GM12878 (cell line): ENCODE results near the gene DCN. TPM values are rescaled to one million over a fixed set of nuclear protein-coding genes. Genes with fewer than 3 reads are reported as not detected.

Experiments
- ATAC-seq: fragments of 200-7000 bp; cut with Tn5 transposase; 3 replicates; pipeline ENCODE4 v1.9.1; 2020; ENCODE audit warnings: mild to moderate bottlenecking, moderate library complexity
- BruUV-seq: library from RNA; stranded (reverse); fragments of 400-500 nt; replicated peaks from 2 replicates; lab custom pipeline; 2021; lab: Mats Ljungman, UMichigan
- CTCF ChIA-PET: fragments of 300-600 bp; sonication (Branson Sonifier 250); formaldehyde crosslinking; extraction: SDS; loops from one replicate; lab custom pipeline; 2021; ENCODE audit warnings: inconsistent platforms; lab: Yijun Ruan, JAX
- POLR2A ChIA-PET: fragments of 350-600 bp; formaldehyde crosslinking; extraction: SDS; loops from one replicate; lab custom pipeline; 2021; ENCODE audit warnings: inconsistent platforms; lab: Charles Lee
- RAD21 ChIA-PET: fragments of 300-600 bp; sonication (Branson Sonifier 250); formaldehyde crosslinking; loops from one replicate; lab custom pipeline; 2023; ENCODE audit warnings: antibody characterized with exemption; ENCODE audit not compliant: unreplicated experiment; lab: Charles Lee
- SMC1A ChIA-PET: fragments of 300-600 bp; sonication (Branson Sonifier 250); formaldehyde crosslinking; loops from one replicate; lab custom pipeline; 2023; ENCODE audit not compliant: unreplicated experiment, uncharacterized antibody; lab: Charles Lee
- DNase-seq: peaks from one replicate; pipeline ENCODE4 v3.0.0-alpha.2; 2011; ENCODE audit warnings: low read depth, low spot score
- FAIRE-seq: peaks from 3 replicates; lab custom pipeline; 2011; peaks lifted over from hg19 to GRCh38; lab: Jason Lieb, UNC
- H2AFZ ChIP-seq: 2 replicates; pipeline ENCODE4 v1.6.0; 2011; ENCODE audit warnings: low read depth, low read length, control low read depth; ENCODE audit not compliant: control insufficient read depth
- H3K27ac ChIP-seq: 2 replicates; pipeline ENCODE4 v1.5.1; 2011; ENCODE audit warnings: control low read depth; ENCODE audit not compliant: control insufficient read depth, insufficient read depth
- H3K27me3 ChIP-seq, 2 experiments: replicated peaks in 1 of 2; 2 replicates each; pipeline versions ENCODE4 v1.6.0 to v1.6.1; 2011; ENCODE audit warnings: low read length in 1 of 2; ENCODE audit not compliant: control insufficient read depth in 2 of 2, insufficient read depth in 2 of 2
- H3K36me3 ChIP-seq, 2 experiments: 2 replicates each; pipeline ENCODE4 v1.5.1; 2011; ENCODE audit warnings: low read length in 1 of 2; ENCODE audit not compliant: control insufficient read depth in 2 of 2, insufficient read depth in 2 of 2
- H3K4me1 ChIP-seq: 2 replicates; pipeline ENCODE4 v1.6.1; 2011; ENCODE audit warnings: mild to moderate bottlenecking, low read length, moderate library complexity, mixed read lengths; ENCODE audit not compliant: control insufficient read depth, insufficient read depth
- H3K4me2 ChIP-seq: 2 replicates; pipeline ENCODE4 v1.6.0; 2011; ENCODE audit warnings: control low read depth; ENCODE audit not compliant: control insufficient read depth, insufficient read depth
- H3K4me3 ChIP-seq: fragments of 200-600 bp; sonication (generic); 2 replicates; pipeline ENCODE4 v1.5.1; 2016
- H3K79me2 ChIP-seq: 2 replicates; pipeline ENCODE4 v1.6.0; 2011; ENCODE audit warnings: low read length; ENCODE audit not compliant: control insufficient read depth, insufficient read depth
- H3K9ac ChIP-seq: 2 replicates; pipeline ENCODE4 v1.8.0; 2011; ENCODE audit warnings: low read length, control low read depth, mixed read lengths; ENCODE audit not compliant: control insufficient read depth, insufficient read depth
- H3K9me3 ChIP-seq: replicated peaks from 3 replicates; pipeline ENCODE4 v1.5.1; 2011; ENCODE audit warnings: mild to moderate bottlenecking, low read length; ENCODE audit not compliant: control insufficient read depth, insufficient read depth
- H4K20me1 ChIP-seq: 2 replicates; pipeline ENCODE4 v1.6.0; 2011; ENCODE audit not compliant: control insufficient read depth, insufficient read depth
- ATF2 ChIP-seq: IDR thresholded peaks from 2 replicates; pipeline ENCODE4 v1.6.1; 2012; ENCODE audit warnings: low read length, inconsistent platforms
- CBFB ChIP-seq: IDR thresholded peaks from 2 replicates; pipeline ENCODE4 v1.6.1; 2016; ENCODE audit warnings: antibody characterized with exemption, low read depth
- CHD2 ChIP-seq: IDR thresholded peaks from 2 replicates; pipeline ENCODE4 v1.6.1; 2011; ENCODE audit warnings: low read depth, low read length, improper control_type of control experiment, borderline replicate concordance
- EZH2 ChIP-seq: IDR thresholded peaks from 2 replicates; pipeline ENCODE4 v1.6.1; 2012; ENCODE audit warnings: low read depth, mild to moderate bottlenecking, control low read depth, inconsistent platforms, low read length, borderline replicate concordance; ENCODE audit not compliant: control insufficient read depth
- KDM1A ChIP-seq: fragments of 200-600 bp; sonication (generic); IDR thresholded peaks from 2 replicates; pipeline ENCODE4 v1.6.1; 2016; ENCODE audit warnings: borderline replicate concordance
- NKRF ChIP-seq: fragments of 450-650 bp; conservative IDR thresholded peaks from 2 replicates; pipeline ENCODE4 v1.6.1; 2017; ENCODE audit warnings: mild to moderate bottlenecking, moderate library complexity
- NR2C1 ChIP-seq: fragments of 450-650 bp; IDR thresholded peaks from 2 replicates; pipeline ENCODE4 v1.6.1; 2017; ENCODE audit warnings: antibody characterized with exemption, mild to moderate bottlenecking, moderate library complexity
- SIN3A ChIP-seq: IDR thresholded peaks from 2 replicates; pipeline ENCODE4 v1.6.1; 2012; ENCODE audit warnings: low read depth, low read length, improper control_type of control experiment
- SMAD1 ChIP-seq: fragments of 450-650 bp; IDR thresholded peaks from 2 replicates; pipeline ENCODE4 v1.6.1; 2018; ENCODE audit warnings: mild to moderate bottlenecking, low read depth; ENCODE audit not compliant: partially characterized antibody
- WGBS: methylation state at CpG from one replicate; pipeline ENCODE4 v1.1.6; 2016; ENCODE audit warnings: low lambda C conversion rate; ENCODE audit not compliant: insufficient replicate concordance, insufficient coverage; ENCODE audit errors: missing lambda C conversion rate; 5-methylcytosine and 5-hydroxymethylcytosine counted together
- in situ Hi-C: fragments of 300-500 bp; cut with MboI; formaldehyde crosslinking; loops from 9 replicates; pipeline ENCODE4 v1.14.3; 2018; ENCODE audit warnings: mixed read lengths
- intact Hi-C: fragments of 100-400 bp; cut with micrococcal nuclease; formaldehyde crosslinking; loops from one replicate; pipeline ENCODE4 v1.14.2; 2022; ENCODE audit not compliant: unreplicated experiment
- polyA plus RNA-seq, 11 experiments: library from polyadenylated mRNA; depleted of rRNA in 4 of 11; unstranded in 6 of 11; stranded (reverse) in 5 of 11; fragments of >200 nt; fragmentation: Nextera tagmentation in 4 of 11; fragmentation: Illumina TruSeq in 1 of 11; extraction: Ambion mirVana in 4 of 11; extraction: Trizol in 1 of 11; gene quantifications; 1 replicate in 1 of 11; 2 replicates in 10 of 11; pipeline versions ENCODE4 v1.2.1 to v1.2.3, GENCODE V29; 2011 to 2016; ENCODE audit warnings: inconsistent platforms in 2 of 11, missing spikeins in 2 of 11, low read depth in 1 of 11
- total RNA-seq, 4 experiments: library from RNA; depleted of rRNA in 3 of 4; stranded (reverse); fragments of >200 nt in 3 of 4; fragmentation: Illumina TruSeq in 1 of 4; extraction: Trizol in 1 of 4; gene quantifications; 2 replicates each; pipeline versions ENCODE4 v1.2.1 to v1.2.3, GENCODE V29; 2013 to 2021

DCN gene
- total and polyA plus RNA-seq, 10 of the 15 experiments (the other 5 are each of a cell fraction or from before 2014, with no cell fraction given): 0.07 to 2.1 (median 0.75) TPM; not detected in 6

- no peaks in the 10 kb centered on the region for H3K4me1 ChIP-seq
- 0% methylated on average over 1 of the region's 1 CpG for WGBS
- RAD21 ChIA-PET: no interaction called here
- no peaks in the 10 kb centered on the region for H3K27me3 ChIP-seq
- H2AFZ ChIP-seq: no peak overlapping the region
- CTCF ChIA-PET: interaction anchor here (1.0 to 1.8 kb wide), 3 partner anchors 49 to 149 kb away, joined by 3 to 10 read pairs (median 4); no protein-coding TSS in a partner anchor
- in situ Hi-C loops: no loop called here
- TF ChIP-seq ATF2 (no peak), EZH2 (no peak), CHD2 (no peak), SIN3A (no peak), SMAD1 (no peak), CBFB (no peak), NKRF (no peak), NR2C1 (no peak), KDM1A (no peak)
- no peak overlapping the region for H3K4me3 ChIP-seq
- BruUV-seq: no TSS peak
- H3K9me3 ChIP-seq: no peaks in the 10 kb centered on the region
- SMC1A ChIA-PET: interaction anchor here (2.0 kb wide), 1 partner anchor 147 kb away, joined by 7 read pairs; no protein-coding TSS in a partner anchor
- FAIRE-seq: no peak
- H4K20me1 ChIP-seq: no peaks in the 10 kb centered on the region
- no peaks in the 10 kb centered on the region for H3K79me2 ChIP-seq
- H3K27ac ChIP-seq: no peak overlapping the region
- no peak overlapping the region for H3K4me2 ChIP-seq
- no peak for ATAC-seq
- H3K36me3 ChIP-seq: no peaks in the 10 kb centered on the region
- intact Hi-C loops: loop anchor here (2.0 kb wide), 1 partner anchor 148 kb away; no protein-coding TSS in a partner anchor
- no peak for DNase-seq
- POLR2A ChIA-PET: no interaction called here
- no peak overlapping the region for H3K9ac ChIP-seq
Measured at GRCh38 chr12:91178781-91179180, 3.8 kb downstream of the DCN start.
